Dendritic cell treated with granulocyte-macrophage colony-stimulating factor and Interleukin-4, amounts not matched to agents 40 ng/mL and 50 ng/mL, for 4 days (primary cell): ENCODE measurements around the gene ZNF691.
"Not testable (repeated sequence)": the region's sequence is repeated elsewhere in the genome, so short reads cannot be mapped to it uniquely, and the experiment has no call there.

ENCODE experiments used
- H3K27ac Mint-ChIP-seq: one replicate; pipeline ENCODE4 v1.8.0; 2022; ENCODE audit warnings: mild to moderate bottlenecking, mixed read lengths
- H3K27me3 Mint-ChIP-seq: one replicate; pipeline ENCODE4 v1.8.0; 2022; ENCODE audit warnings: mild to moderate bottlenecking, mixed read lengths
- H3K36me3 Mint-ChIP-seq: one replicate; pipeline ENCODE4 v1.8.0; 2022; ENCODE audit warnings: low read depth, mixed read lengths
- H3K4me1 Mint-ChIP-seq: one replicate; pipeline ENCODE4 v1.8.0; 2022; ENCODE audit warnings: low read depth, mixed read lengths
- H3K4me3 Mint-ChIP-seq: one replicate; pipeline ENCODE4 v1.8.0; 2022; ENCODE audit warnings: mild to moderate bottlenecking, moderate library complexity, mixed read lengths
- H3K9me3 Mint-ChIP-seq: one replicate; pipeline ENCODE4 v1.8.0; 2022; ENCODE audit warnings: mixed read lengths
- intact Hi-C: fragments of 100-400 bp; cut with micrococcal nuclease; formaldehyde crosslinking; loops from one replicate; pipeline ENCODE4 v1.15.0; 2022

ZNF691 gene

GRCh38 chr1:42888013-42888633 lies 41.7 kb downstream of the ZNF691 start:
- intact Hi-C loops, result no loop called here
- no peaks in the 10 kb centered on the region for H3K9me3 Mint-ChIP-seq
- no peak overlapping the region for H3K27ac Mint-ChIP-seq
- H3K4me1 Mint-ChIP-seq, result no peaks in the 10 kb centered on the region
- H3K4me3 Mint-ChIP-seq, result no peak overlapping the region
- H3K27me3 Mint-ChIP-seq, result peaks cover 7% of the 10 kb centered on the region
- no peaks in the 10 kb centered on the region for H3K36me3 Mint-ChIP-seq

- Mint-ChIP-seq H3K36me3 (no peaks in the 10 kb centered on the region), H3K27me3 (peaks cover 6% of the 10 kb centered on the region), H3K9me3 (no peaks in the 10 kb centered on the region), H3K4me1 (no peaks in the 10 kb centered on the region), H3K4me3 (no peak overlapping the region), H3K27ac (no peak overlapping the region)
- intact Hi-C loops, result no loop called here
Observed at GRCh38 chr1:42889264-42889663, 42.9 kb downstream of the ZNF691 start.

- Mint-ChIP-seq H3K4me1 (no peaks in the 10 kb centered on the region), H3K27me3 (peaks cover 10% of the 10 kb centered on the region), H3K4me3 (no peak overlapping the region), H3K9me3 (no peaks in the 10 kb centered on the region), H3K27ac (no peak overlapping the region), H3K36me3 (no peaks in the 10 kb centered on the region)
- intact Hi-C loops, result no loop called here
Observed at GRCh38 chr1:42891465-42892138, 45.2 kb downstream of the ZNF691 start.

GRCh38 chr1:42899960-42900359 lies 53.5 kb downstream of the ZNF691 start:
- H3K4me3 Mint-ChIP-seq, H3K27ac Mint-ChIP-seq, H3K4me1 Mint-ChIP-seq, H3K36me3 Mint-ChIP-seq, intact Hi-C loops: not testable (repeated sequence)
- Mint-ChIP-seq H3K9me3 (peaks cover 18% of the 10 kb centered on the region), H3K27me3 (peaks cover 12% of the 10 kb centered on the region)
